Fibroblast of lung (primary cell): ENCODE results near the gene ACBD6. TPM values are rescaled to one million over a fixed set of nuclear protein-coding genes. Genes with fewer than 3 reads are reported as not detected.

ENCODE experiments used
- DNase-seq, 2 donors: peaks; one replicate each; pipeline versions ENCODE4 v3.0.0 to v3.0.0-alpha.2; 2010; ENCODE audit warnings: low read depth in 2 of 2
- H2AFZ ChIP-seq: 2 replicates; pipeline ENCODE4 v1.5.1; 2012; ENCODE audit warnings: low read length, control low read depth, inconsistent platforms
- H3K27ac ChIP-seq: 2 replicates; pipeline ENCODE4 v1.5.1; 2011; ENCODE audit warnings: low read length, control low read depth; ENCODE audit not compliant: insufficient read depth
- H3K27me3 ChIP-seq: 2 replicates; pipeline ENCODE4 v1.5.1; 2011; ENCODE audit warnings: mild to moderate bottlenecking, low read length; ENCODE audit not compliant: control insufficient read depth, insufficient read depth
- H3K36me3 ChIP-seq: 2 replicates; pipeline ENCODE4 v1.5.1; 2011; ENCODE audit warnings: low read length; ENCODE audit not compliant: control insufficient read depth, insufficient read depth
- H3K4me1 ChIP-seq: 2 replicates; pipeline ENCODE4 v1.5.1; 2011; ENCODE audit warnings: low read length; ENCODE audit not compliant: control insufficient read depth, insufficient read depth; ENCODE audit errors: extremely low read depth
- H3K4me2 ChIP-seq: 2 replicates; pipeline ENCODE4 v1.5.1; 2011; ENCODE audit warnings: low read length, control low read depth; ENCODE audit not compliant: insufficient read depth; ENCODE audit errors: extremely low read depth
- H3K4me3 ChIP-seq, 4 experiments: fragments of 200-600 bp in 1 of 4; sonication (generic) in 1 of 4; replicated peaks in 1 of 4; 2 replicates each; pipeline ENCODE4 v1.5.1; 2011 to 2016; ENCODE audit warnings: low read length in 4 of 4, low read depth in 3 of 4, mild to moderate bottlenecking in 3 of 4, control low read depth in 2 of 4, inconsistent platforms in 1 of 4, mixed read lengths in 1 of 4; ENCODE audit not compliant: insufficient read depth in 1 of 4; ENCODE audit errors: control extremely low read depth in 1 of 4
- H3K79me2 ChIP-seq: 2 replicates; pipeline ENCODE4 v1.5.1; 2012; ENCODE audit warnings: mild to moderate bottlenecking, low read length, inconsistent platforms; ENCODE audit not compliant: control insufficient read depth, insufficient read depth
- H3K9ac ChIP-seq: 2 replicates; pipeline ENCODE4 v1.5.1; 2011; ENCODE audit warnings: mild to moderate bottlenecking, low read length, control low read depth; ENCODE audit not compliant: insufficient read depth
- H3K9me3 ChIP-seq: 2 replicates; pipeline ENCODE4 v1.5.1; 2012; ENCODE audit warnings: low read depth, low read length; ENCODE audit not compliant: control insufficient read depth, insufficient read depth
- H4K20me1 ChIP-seq: 2 replicates; pipeline ENCODE4 v1.5.1; 2011; ENCODE audit warnings: low read length; ENCODE audit not compliant: control insufficient read depth, insufficient read depth; ENCODE audit errors: extremely low read depth
- EZH2 ChIP-seq: IDR thresholded peaks from 2 replicates; pipeline ENCODE4 v1.5.1; 2012; ENCODE audit warnings: low read length, control low read depth, mild to moderate bottlenecking; ENCODE audit errors: missing control alignments
- polyA plus RNA-seq, 2 donors: library from polyadenylated mRNA; depleted of rRNA in 1 of 2; stranded (reverse) in 1 of 2; unstranded in 1 of 2; fragments of >200 nt; gene quantifications; 2 replicates each; pipeline ENCODE4 v1.2.1, GENCODE V29; 2011 to 2012; ENCODE audit warnings: missing spikeins in 1 of 2
- total RNA-seq: library from RNA; depleted of rRNA; stranded (reverse); fragments of >200 nt; gene quantifications from 2 replicates; pipeline ENCODE4 v1.2.1, GENCODE V29; 2014
- TF ChIP-seq, protein P1 (sequence below), 2 donors: IDR thresholded peaks in 1 of 2; conservative IDR thresholded peaks in 1 of 2; 1 replicate in 1 of 2; 2 replicates in 1 of 2; pipeline ENCODE4 v1.5.1; 2011 to 2012; ENCODE audit warnings: low read length in 2 of 2, control low read depth in 1 of 2, inconsistent platforms in 1 of 2, low read depth in 1 of 2, mild to moderate bottlenecking in 1 of 2

The ACBD6 gene
- total and polyA plus RNA-seq, 2 donors (not counting 1 experiment from before 2014, with no cell fraction given) = 63.4 to 78.7 TPM

DNA sequence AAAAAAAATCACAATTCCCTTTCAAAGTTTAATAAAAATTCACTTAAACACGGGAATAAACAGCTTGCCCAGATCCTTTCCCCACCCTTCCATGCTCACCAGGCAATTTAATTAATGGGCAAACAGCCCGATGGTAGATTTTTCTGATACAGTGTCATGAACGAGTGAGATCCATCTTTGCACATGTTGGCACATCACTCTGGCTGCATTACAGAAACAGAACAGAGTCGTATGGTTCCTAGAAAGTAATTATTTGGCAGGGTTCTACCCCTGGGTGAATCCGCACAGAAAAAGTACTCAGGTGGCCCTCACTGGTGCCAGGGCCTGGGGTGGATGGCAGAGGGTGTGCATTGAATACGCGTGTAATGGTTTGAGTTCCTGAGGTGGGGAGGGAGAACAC lies 31.8 kb upstream of the ACBD6 start:
- no peak overlapping the region for H3K4me2 ChIP-seq
- H4K20me1 ChIP-seq = no peaks in the 10 kb centered on the region
- H3K4me3 ChIP-seq = no peak overlapping the region
- H3K9me3 ChIP-seq = no peaks in the 10 kb centered on the region
- no peaks in the 10 kb centered on the region for H3K36me3 ChIP-seq
- no peak overlapping the region for H2AFZ ChIP-seq
- no peak overlapping the region for H3K9ac ChIP-seq
- H3K27me3 ChIP-seq = peaks cover 4% of the 10 kb centered on the region
- no peak for TF ChIP-seq EZH2
- TF ChIP-seq, protein P1, sequence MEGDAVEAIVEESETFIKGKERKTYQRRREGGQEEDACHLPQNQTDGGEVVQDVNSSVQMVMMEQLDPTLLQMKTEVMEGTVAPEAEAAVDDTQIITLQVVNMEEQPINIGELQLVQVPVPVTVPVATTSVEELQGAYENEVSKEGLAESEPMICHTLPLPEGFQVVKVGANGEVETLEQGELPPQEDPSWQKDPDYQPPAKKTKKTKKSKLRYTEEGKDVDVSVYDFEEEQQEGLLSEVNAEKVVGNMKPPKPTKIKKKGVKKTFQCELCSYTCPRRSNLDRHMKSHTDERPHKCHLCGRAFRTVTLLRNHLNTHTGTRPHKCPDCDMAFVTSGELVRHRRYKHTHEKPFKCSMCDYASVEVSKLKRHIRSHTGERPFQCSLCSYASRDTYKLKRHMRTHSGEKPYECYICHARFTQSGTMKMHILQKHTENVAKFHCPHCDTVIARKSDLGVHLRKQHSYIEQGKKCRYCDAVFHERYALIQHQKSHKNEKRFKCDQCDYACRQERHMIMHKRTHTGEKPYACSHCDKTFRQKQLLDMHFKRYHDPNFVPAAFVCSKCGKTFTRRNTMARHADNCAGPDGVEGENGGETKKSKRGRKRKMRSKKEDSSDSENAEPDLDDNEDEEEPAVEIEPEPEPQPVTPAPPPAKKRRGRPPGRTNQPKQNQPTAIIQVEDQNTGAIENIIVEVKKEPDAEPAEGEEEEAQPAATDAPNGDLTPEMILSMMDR (conservative IDR thresholded peaks at IDR 0.05 in 1 of 2, IDR thresholded peaks at IDR 0.05 in 1 of 2; ENCODE audit: low read depth in 1 of 2, low read length in 2 of 2) = no peak
- no peak overlapping the region for H3K27ac ChIP-seq
- DNase-seq = no peak
- no peaks in the 10 kb centered on the region for H3K4me1 ChIP-seq
- no peaks in the 10 kb centered on the region for H3K79me2 ChIP-seq

DNA sequence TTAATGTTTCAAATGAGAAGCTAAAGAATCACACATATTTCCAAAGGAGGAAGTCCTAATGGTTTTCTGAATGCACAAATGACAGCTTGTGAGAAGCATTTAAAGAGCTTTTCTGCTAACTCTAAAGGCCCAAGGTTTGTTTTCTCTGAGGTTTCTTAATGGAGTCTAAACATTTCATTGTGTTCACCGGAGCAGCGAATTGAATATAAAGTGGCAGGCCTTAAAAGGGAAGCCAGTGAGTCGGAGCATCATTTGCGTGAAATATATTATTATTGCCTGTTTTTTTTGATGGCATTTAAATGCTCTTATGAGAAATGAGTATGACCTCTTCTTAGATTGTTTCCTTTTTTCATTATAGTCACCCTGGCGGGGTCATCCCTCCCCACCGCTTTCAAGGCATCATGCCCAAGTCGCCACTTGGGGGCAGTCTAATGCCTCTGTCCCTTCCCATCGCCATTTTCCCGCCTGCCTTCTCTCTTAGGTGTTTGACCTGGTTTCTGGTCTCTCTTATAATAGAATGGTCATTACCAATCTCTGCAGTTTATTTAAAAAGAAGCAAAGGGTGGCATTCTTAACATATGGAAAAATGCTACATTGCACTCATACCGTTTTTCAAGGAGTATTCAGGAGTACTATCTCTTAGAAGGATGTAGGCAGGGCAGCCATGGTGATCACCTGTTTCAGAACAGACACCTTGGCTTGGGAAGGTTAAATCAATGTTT lies 31.1 kb upstream of the ACBD6 start:
- no peak overlapping the region for H3K27ac ChIP-seq
- no peaks in the 10 kb centered on the region for H3K9me3 ChIP-seq
- H4K20me1 ChIP-seq = no peaks in the 10 kb centered on the region
- H3K4me2 ChIP-seq = no peak overlapping the region
- no peak for TF ChIP-seq EZH2
- TF ChIP-seq, protein P1 (conservative IDR thresholded peaks at IDR 0.05 in 1 of 2, IDR thresholded peaks at IDR 0.05 in 1 of 2; ENCODE audit: low read depth in 1 of 2, low read length in 2 of 2) = peak; percentile 80 to 87
- peak; percentile 45 to 59 for DNase-seq
- peaks cover 4% of the 10 kb centered on the region for H3K27me3 ChIP-seq
- no peak overlapping the region for H3K4me3 ChIP-seq
- no peaks in the 10 kb centered on the region for H3K36me3 ChIP-seq
- H3K4me1 ChIP-seq = no peaks in the 10 kb centered on the region
- no peak overlapping the region for H3K9ac ChIP-seq
- no peak overlapping the region for H2AFZ ChIP-seq
- no peaks in the 10 kb centered on the region for H3K79me2 ChIP-seq

DNA sequence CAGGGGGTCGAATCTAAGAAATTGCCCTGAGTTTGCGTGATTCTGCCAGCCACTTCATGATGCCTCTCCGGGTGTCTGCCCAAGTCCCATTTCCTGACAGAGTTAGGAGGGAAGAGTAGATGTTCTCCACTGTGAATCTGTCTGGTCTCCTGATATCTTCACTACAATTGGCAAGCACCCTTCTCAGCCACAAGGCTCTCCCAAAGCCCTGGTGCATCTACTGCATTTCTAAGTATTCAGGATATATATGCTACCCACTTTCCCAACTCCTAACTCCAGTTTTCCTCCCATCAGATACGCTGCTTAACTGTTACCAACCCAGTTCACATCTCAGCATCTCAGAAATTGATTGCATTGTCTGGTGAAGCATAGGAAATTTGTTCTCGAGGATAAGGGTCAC lies 30.5 kb upstream of the ACBD6 start:
- TF ChIP-seq, protein P1 (conservative IDR thresholded peaks at IDR 0.05 in 1 of 2, IDR thresholded peaks at IDR 0.05 in 1 of 2; ENCODE audit: low read depth in 1 of 2, low read length in 2 of 2) = no peak
- TF ChIP-seq EZH2 = no peak
- H2AFZ ChIP-seq = no peak overlapping the region
- H3K4me2 ChIP-seq = no peak overlapping the region
- no peak for DNase-seq
- no peak overlapping the region for H3K4me3 ChIP-seq
- H3K4me1 ChIP-seq = no peaks in the 10 kb centered on the region
- no peaks in the 10 kb centered on the region for H3K9me3 ChIP-seq
- H3K36me3 ChIP-seq = no peaks in the 10 kb centered on the region
- H4K20me1 ChIP-seq = no peaks in the 10 kb centered on the region
- H3K9ac ChIP-seq = no peak overlapping the region
- H3K27ac ChIP-seq = no peak overlapping the region
- H3K79me2 ChIP-seq = no peaks in the 10 kb centered on the region
- H3K27me3 ChIP-seq = peaks cover 4% of the 10 kb centered on the region
